T-helper 22 cell (primary cell): Measurements from ENCODE around the gene SLC8B1.

Source experiments
- DNase-seq: peaks from one replicate; pipeline ENCODE4 v3.0.0-alpha.2; 2020; ENCODE audit warnings: low read depth

Gene SLC8B1

DNA sequence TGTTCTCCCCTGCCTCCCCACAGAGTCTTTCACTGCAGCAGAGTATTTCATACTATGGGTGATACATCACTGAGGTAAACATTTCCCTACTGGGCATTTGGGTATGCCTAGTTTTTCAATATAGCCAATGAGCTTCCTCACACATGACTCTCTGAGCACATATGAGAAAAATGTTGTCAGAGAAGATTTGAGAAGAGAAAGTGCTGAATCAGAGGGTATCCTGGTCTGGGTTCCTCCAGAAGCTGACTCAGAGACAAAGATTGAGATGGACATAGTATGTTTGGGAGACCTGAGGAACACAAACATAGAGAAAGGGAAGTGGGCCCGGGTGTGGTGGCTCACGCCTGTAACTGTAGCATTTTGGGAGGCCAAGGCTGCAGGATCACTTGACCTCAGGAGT is 12.6 kb downstream of the SLC8B1 start:
- no peak for DNase-seq

DNA sequence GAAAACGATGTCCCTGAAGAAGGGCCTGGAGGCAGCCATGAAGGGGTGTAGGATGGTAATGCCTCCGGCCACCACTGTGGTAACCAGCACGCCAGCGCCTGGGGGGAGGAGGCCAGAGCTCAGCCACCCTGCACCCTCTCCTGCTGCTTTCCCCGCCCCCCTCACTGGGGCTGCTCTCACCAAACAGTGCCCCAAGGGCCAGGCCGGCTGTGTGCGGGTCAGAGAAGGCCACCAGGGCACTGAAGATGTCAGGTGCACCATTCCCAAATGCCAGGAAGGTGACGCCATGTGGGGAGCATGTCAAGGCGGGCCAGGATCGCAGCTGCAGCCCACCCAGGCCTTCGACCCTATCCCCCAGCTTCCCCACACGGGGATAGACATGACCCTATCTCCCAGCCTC is 14.5 kb downstream of the SLC8B1 start:
- no peak for DNase-seq

DNA sequence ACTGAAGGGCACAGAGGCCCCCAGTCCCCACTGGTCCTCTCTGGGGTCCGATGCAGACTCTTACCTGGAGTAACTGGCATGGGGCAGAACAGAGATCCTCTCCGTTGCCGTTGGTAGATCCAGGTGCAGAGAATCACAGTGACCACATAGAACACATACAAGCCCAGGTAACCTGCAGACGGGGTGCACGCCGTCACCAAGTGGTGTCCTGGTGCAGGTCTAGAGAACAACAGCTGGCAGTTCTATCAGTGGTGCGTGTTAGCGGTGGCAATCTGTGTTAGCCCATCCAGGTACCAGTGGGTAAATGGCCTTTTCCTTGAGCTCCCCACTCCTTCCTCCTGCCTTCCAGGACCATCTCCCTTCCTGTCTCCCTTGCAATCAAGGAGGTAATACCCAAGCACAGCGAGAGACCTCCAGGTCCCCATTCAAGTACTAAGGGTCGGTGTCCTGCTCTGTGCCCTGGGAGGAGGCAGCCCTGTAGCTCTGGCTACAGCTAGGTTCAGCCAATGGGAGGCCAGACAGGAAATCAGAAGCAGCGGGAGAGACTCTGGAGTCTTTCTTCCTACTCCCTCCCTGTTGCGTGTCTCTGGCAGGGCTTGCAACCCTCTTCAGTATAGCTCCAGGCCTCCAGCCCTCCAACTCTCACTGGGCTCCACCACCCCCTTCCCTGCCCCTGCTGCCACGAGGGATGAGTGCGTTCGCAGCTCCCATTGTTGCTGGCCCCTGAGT is 15.8 kb downstream of the SLC8B1 start:
- no peak for DNase-seq

DNA sequence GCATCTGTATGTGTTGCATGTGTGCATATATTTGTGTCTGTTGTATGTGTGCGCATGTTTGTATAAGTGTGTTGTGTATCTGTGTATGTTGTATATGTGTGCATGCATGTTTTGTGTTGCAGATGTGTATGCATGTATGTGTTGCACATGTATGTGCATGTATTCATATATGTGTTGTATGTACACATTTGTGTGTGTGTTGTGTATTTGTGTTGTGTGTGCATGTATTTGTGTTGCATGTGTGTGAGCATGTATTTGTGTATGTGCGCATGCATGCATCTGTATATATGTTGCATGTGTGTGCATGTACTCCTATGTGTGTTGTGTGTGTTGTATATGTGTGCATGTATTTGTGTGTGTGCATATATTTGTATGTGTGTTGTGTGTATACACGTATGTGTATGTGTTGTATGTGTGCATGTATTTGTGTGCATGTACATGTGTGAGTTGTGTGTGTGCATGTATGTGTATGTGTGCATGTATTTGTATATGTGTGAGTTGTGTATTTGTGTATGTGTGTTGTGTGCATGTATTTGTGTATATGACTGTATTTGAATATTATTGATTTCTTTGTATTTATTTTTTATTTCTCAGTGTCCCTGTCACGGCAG is 16.8 kb downstream of the SLC8B1 start:
- no peak for DNase-seq

DNA sequence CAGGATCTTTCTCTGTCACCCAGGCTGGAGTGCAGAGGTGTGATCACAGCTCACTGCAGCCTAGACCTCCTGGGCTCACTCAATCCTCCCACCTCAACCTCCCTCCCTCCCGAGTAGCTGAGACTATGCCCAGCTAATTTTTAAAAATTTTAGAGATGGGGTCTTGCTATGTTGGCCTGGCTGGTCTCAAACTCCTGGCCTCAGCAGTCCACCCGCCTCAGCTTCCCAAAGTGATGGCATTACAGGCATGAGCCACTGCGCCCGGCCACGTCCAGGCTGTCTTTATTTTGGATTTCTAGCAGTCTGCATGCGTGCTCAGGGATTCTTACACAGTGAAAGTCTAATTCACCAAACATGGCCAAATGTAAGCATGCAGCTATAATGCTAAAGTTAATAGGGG is 17.8 kb downstream of the SLC8B1 start:
- DNase-seq = no peak

- no peak for DNase-seq
Measured at GRCh38 chr12:113316155-113316554, 18.8 kb downstream of the SLC8B1 start.

GRCh38 chr12:113315358-113315757 is 19.6 kb downstream of the SLC8B1 start:
- no peak for DNase-seq

- DNase-seq = no peak
Measured at GRCh38 chr12:113314121-113314529, 20.8 kb downstream of the SLC8B1 start.

DNA sequence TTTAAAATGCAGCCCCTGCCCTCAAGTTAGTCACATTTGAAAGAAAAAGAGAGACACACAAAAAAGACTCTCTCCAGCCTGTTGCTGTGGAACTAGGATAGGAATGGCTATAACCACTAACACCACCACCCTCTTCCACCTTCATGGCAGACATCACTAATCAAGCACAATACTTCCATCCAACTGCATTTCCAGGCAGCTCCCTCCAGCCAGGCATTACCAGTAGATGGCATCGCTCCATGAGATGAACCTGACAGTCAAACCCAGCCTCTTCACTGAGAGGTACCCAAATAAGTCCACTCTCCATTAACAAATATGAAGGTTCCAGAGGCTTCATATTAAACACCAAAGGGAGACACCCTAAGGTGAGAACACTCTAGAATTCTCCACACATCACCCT is 24.4 kb downstream of the SLC8B1 start:
- no peak for DNase-seq

DNA sequence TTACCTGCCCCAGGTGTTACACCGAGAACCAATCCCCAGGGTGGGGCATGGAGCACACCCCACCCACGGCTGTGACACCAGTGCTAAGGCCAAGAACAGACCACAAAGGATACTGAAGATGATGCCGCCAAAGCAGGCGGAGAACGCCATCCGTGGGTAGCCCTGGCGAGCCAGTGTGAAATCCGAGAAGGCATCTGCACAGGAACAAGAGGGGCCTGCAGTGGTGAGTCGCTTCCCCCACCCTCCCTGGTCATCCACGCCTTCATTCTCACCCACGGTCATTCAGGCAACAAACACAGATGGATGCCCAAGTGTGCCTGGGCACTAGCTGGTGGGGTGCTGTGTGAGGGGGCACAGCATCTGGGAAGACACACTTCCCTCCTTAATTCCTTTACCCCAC is 28.5 kb downstream of the SLC8B1 start:
- no peak for DNase-seq

DNA sequence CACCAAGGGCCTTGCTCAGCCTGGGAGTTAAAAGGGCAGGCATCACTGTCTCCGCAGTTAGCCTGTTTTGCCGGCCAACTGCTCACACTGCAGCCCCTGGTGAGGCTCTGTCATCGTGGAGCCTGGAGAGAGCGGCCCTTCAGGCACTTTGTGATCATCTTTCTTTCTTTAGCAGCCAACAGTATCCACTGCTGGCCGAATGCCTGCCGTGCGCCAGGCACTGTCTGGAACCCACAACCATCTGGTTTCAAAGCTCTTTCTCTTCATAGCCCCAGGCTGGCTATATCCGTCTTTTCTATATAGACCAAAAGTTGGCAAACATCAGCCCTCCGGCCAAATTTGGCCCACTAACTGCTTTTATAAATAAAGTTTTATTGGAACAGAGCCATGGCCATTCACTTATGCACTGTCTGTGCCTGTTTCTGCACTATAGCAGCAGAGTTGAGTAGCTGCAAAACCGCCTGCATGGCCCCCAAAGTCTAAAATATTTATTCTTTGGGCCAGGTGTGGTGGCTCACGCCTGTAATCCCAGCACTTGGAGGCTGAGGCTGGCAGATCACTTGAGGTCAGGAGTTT is 29.5 kb downstream of the SLC8B1 start:
- no peak for DNase-seq

- no peak for DNase-seq
Measured at GRCh38 chr12:113302886-113303640, 31.8 kb downstream of the SLC8B1 start.

DNA sequence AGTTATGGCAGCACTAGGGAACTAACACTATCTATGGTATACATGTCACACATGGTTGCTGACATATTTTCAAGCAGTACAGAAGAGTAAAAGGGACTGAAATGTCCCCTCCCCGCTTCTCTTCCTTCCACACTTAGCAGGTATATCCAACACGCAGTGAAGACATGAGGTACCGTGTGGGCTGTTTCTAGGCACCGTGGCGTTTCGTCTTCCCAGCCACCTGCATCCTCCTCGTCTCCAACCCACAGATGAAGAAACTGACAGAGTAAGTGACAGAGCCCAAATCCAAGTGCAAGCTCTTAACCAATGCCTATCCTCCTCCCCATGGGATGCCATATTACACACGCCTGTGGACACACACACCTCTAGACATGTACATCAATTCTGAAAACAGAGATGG is 32.4 kb downstream of the SLC8B1 start:
- DNase-seq = no peak

DNA sequence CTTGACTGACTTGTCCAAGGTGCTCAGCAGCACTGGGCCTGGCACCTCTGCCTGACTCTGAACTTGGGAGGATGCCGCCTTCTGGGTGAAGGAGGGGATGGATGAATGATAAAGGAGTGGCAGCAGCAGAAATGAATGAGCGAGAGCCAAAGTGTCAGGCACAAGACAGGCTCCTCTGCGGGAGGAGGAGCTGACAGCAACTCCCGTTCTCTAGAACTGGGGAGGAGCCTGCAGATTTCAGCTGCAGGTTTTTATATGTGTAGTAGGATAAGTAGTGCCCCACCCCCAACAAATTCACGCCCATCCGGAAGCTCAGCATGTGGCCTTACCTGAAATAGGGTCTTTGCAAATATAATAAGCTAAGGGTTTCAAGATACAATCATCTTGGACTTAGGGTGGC is 33.1 kb downstream of the SLC8B1 start:
- no peak for DNase-seq

GRCh38 chr12:113299619-113300237 is 35.2 kb downstream of the SLC8B1 start:
- no peak for DNase-seq

DNA sequence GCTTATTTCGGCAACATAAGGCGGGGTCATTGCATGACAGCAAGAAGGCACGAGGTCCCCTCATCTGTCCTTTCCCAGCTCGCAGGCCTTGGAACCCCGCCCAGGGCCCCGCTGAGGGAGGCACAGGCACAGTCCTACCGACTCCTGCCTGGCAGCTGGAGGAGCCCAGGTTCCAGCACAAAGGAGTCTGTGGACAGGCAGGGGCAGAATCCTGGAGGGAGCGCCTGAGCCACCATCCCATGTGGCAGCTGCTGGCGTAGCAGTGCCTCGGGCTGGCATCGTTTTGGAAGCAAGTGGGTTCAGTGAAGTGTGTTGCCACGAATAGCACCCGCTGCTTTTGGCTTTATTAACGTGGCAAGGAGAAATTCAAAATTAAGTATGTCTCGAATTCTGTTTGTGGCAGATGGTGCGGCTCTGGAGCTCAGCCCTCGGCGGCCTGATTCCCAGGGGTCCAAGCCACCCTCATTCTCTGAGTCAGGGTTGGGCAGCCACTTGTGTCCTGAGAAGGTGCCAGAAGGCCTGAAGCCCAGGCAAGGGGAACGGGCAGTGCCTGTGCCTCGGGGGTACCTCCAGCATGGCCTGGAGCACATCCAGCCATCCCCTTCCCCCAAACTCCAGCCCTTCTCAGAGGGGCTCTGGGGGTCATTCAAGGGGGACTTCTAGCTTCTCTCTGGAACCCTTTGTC is 35.9 kb downstream of the SLC8B1 start:
- DNase-seq = no peak

DNA sequence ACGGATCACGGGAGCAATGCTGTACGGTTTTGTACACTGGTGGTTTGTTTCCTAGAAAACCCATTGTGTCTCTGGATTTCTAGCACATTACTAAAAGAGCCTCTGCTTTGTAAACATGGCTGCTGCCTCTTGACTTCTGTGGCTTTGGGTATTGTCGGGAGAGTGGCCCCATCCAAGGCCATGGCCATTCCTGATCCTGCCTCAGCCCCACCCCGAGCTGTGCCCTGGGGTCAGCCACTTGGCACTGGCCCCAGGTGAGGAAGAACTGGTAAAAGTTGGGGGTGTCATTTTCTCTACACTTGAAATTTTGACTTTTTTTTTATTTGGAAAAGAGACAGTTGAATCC is 36.5 kb downstream of the SLC8B1 start:
- no peak for DNase-seq

GRCh38 chr12:113297621-113298471 is 37.1 kb downstream of the SLC8B1 start:
- no peak for DNase-seq

GRCh38 chr12:113297214-113297587 is 37.7 kb downstream of the SLC8B1 start:
- DNase-seq = no peak

DNA sequence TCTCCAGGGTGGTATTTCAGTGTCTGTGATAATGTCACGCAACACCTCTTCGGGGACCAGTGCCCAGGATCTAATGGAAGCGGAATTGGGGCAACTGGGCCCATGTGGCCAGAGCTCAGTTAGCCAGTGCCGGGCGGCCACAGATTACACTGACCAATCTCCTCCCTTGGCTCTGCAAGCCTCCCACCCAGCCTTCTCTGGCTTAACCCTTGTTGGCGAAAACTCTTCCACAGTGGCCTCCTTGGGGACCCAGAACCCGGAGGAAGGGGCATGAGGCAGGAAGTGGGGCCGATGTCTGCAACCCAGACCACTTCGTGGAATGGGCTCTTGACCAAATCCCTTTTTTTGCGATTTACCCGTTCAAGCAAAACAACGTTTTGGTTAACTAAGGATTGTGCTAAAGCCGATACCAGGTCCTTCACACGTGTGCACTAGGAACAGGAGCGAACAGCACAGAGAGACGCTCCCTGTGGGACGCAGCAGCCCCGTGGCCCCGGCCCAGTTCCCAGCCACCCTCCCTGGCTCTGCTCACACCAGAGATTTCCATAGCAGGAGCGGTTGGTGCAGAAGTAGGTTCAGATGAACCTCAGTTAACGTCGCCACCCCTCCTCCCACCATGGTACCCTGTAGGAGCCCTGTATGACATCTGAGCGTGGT is 38.2 kb downstream of the SLC8B1 start:
- DNase-seq = no peak
